Brain microvascular endothelial cell (primary cell): Measurements from ENCODE around the gene USP2.
A peak's percentile ranks its signal among the peaks of the same experiment; 100 is the strongest.

Experiments used
- DNase-seq: peaks from one replicate; pipeline ENCODE4 v3.0.0-alpha.2; 2020
- H3K27ac ChIP-seq: fragments of 250-450 bp; sonication (Bioruptor Pico); 2 replicates; pipeline ENCODE4 v1.5.1; 2020; ENCODE audit warnings: mild to moderate bottlenecking, moderate library complexity
- H3K27me3 ChIP-seq: fragments of 250-450 bp; sonication (Bioruptor Pico); replicated peaks from 2 replicates; pipeline ENCODE4 v1.5.1; 2020; ENCODE audit warnings: mild to moderate bottlenecking
- H3K36me3 ChIP-seq: fragments of 250-450 bp; sonication (Bioruptor Pico); replicated peaks from 2 replicates; pipeline ENCODE4 v1.5.1; 2020; ENCODE audit warnings: mild to moderate bottlenecking
- H3K4me3 ChIP-seq: 2 replicates; pipeline ENCODE4 v1.5.1; 2011; ENCODE audit warnings: low read depth, mild to moderate bottlenecking, control low read depth, low read length, moderate library complexity
- CTCF ChIP-seq: IDR thresholded peaks from 2 replicates; pipeline ENCODE4 v1.5.1; 2011; ENCODE audit warnings: low read depth, mild to moderate bottlenecking, moderate library complexity, low read length, control low read depth, inconsistent platforms; ENCODE audit errors: missing control alignments
- in situ Hi-C: cut with HindIII; loops from 2 replicates; pipeline ENCODE4 v1.10.0; 2017; ENCODE audit warnings: low sequenced_read_pairs, low pct_ligation_motif_present

Gene USP2

GRCh38 chr11:119324189-119324588 lies 57.3 kb downstream of the USP2 start:
- Histone ChIP-seq H3K36me3 (no peaks in the 10 kb centered on the region), H3K27me3 (no peaks in the 10 kb centered on the region), H3K27ac (no peak overlapping the region), H3K4me3 (no peak overlapping the region)
- TF ChIP-seq CTCF = no peak
- in situ Hi-C loops = no loop called here
- no peak for DNase-seq

DNA sequence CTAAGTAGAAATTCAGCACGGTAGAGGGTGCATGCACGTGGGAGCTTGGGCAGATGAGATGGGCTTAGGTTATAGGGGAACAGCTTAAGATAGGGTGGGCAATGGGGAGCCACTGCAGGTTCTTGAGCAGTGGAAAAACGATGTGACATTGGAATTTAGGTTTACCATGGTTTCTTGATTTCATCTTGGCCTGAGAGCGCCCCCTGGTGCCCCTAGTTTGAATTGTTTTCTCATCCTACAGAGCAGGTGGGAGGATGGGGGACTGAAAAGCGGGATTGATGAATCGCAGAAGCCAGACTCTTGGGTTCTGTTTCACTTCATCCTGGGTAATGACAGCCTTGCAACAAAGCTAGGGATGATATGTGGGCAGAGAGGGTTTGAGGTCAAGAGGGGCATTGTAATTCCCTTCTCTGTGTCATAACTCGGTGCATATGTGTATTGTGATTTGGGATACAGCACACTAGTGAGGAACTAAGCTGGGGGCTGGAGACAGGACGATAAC lies 57.9 kb downstream of the USP2 start:
- peak; percentile 74 for DNase-seq
- peak; percentile 81 for TF ChIP-seq CTCF
- Histone ChIP-seq H3K36me3 (no peaks in the 10 kb centered on the region), H3K4me3 (no peak overlapping the region), H3K27me3 (no peaks in the 10 kb centered on the region), H3K27ac (no peak overlapping the region)
- in situ Hi-C loops = no loop called here

DNA sequence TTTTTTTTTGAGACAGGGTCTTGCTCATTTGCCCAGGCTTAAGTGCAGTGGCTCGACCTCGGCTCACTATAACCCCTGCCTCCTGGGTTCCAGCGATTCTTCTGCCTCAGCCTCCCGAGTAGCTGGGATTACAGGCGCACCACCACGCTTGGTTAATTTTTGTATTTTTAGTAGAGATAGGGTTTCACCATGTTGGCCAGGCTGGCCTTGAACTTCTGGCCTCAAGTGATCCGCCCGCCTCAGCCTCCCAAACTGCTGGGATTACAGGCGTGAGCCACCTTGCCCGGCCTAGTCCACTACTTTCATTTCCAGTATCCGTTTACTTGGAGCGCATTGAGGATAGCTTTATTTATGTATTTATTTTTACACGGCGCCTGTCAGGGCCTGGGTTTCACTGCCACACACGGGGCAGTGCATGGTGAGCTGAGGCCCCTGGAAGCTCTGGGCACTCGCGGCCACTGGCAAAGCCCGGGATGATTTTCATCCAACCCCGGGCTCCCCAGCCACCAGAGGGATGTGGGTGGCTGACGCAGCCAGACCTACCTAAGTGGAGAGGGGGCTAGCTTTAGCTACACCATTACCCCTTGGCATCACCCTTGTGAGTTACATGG lies 58.5 kb downstream of the USP2 start:
- DNase-seq = no peak
- no peak for TF ChIP-seq CTCF

GRCh38 chr11:119322360-119322739 lies 59.1 kb downstream of the USP2 start:
- Histone ChIP-seq H3K4me3 (no peak overlapping the region), H3K27ac (no peak overlapping the region), H3K27me3 (no peaks in the 10 kb centered on the region), H3K36me3 (no peaks in the 10 kb centered on the region)
- in situ Hi-C loops = no loop called here
- DNase-seq = no peak
- peak; percentile 8 for TF ChIP-seq CTCF

More for the DNA sequence above, 58.5 kb downstream of the USP2 start:
- Histone ChIP-seq H3K27me3 (no peaks in the 10 kb centered on the region), H3K36me3 (no peaks in the 10 kb centered on the region), H3K4me3 (no peak overlapping the region), H3K27ac (no peak overlapping the region)
- in situ Hi-C loops = no loop called here

GRCh38 chr11:119320776-119321524 lies 60.5 kb downstream of the USP2 start:
- TF ChIP-seq CTCF = no peak
- Histone ChIP-seq H3K4me3 (peak overlapping the region; percentile 52), H3K36me3 (no peaks in the 10 kb centered on the region), H3K27me3 (no peaks in the 10 kb centered on the region), H3K27ac (peak overlapping the region; percentile 30)
- in situ Hi-C loops = no loop called here
- DNase-seq = peak; percentile 36
